HepG2 (cell line): ENCODE results near the gene EGFL8. TPM values are rescaled to one million over a fixed set of nuclear protein-coding genes. Genes with fewer than 3 reads are reported as not detected.

Experiments used
- AKAP8 ChIP-seq: sonication (generic); formaldehyde crosslinking; IDR thresholded peaks from 2 replicates; pipeline ENCODE4 v1.5.1; 2020; ENCODE audit warnings: mild to moderate bottlenecking, missing genetic modification reagents
- CSRNP2 ChIP-seq: sonication (generic); formaldehyde crosslinking; conservative IDR thresholded peaks from 2 replicates; pipeline ENCODE4 v1.8.0; 2022; ENCODE audit warnings: low read depth, missing genetic modification reagents
- HCFC1 ChIP-seq: fragments of 150-350 bp; IDR thresholded peaks from 2 replicates; pipeline ENCODE4 v1.6.1; 2014; ENCODE audit warnings: low read depth, low read length
- IKZF1 ChIP-seq: fragments of 450-650 bp; IDR thresholded peaks from 2 replicates; pipeline ENCODE4 v1.7.1; 2016
- MEIS2 ChIP-seq: sonication (generic); formaldehyde crosslinking; IDR thresholded peaks from 2 replicates; pipeline ENCODE4 v1.9.0; 2021; ENCODE audit warnings: mild to moderate bottlenecking, missing genetic modification reagents
- MIER2 ChIP-seq: IDR thresholded peaks from 2 replicates; pipeline ENCODE4 v1.6.1; 2016; ENCODE audit warnings: missing biosample characterization, missing genetic modification reagents
- MIER3 ChIP-seq: IDR thresholded peaks from 2 replicates; pipeline ENCODE4 v1.6.1; 2016; ENCODE audit warnings: missing compliant biosample characterization, borderline replicate concordance
- MXD3 ChIP-seq: IDR thresholded peaks from 2 replicates; pipeline ENCODE4 v1.6.1; 2016; ENCODE audit warnings: mild to moderate bottlenecking, missing biosample characterization, missing genetic modification reagents
- NR0B2 ChIP-seq: sonication (generic); formaldehyde crosslinking; IDR thresholded peaks from 2 replicates; pipeline ENCODE4 v1.4.0; 2020; ENCODE audit warnings: mild to moderate bottlenecking, missing genetic modification reagents
- ONECUT2 ChIP-seq: sonication (generic); formaldehyde crosslinking; IDR thresholded peaks from 2 replicates; pipeline ENCODE4 v1.4.0; 2020; ENCODE audit warnings: missing genetic modification reagents
- PATZ1 ChIP-seq: sonication (generic); formaldehyde crosslinking; IDR thresholded peaks from 2 replicates; pipeline ENCODE4 v1.4.0; 2020; ENCODE audit warnings: missing genetic modification reagents
- PHF5A ChIP-seq: IDR thresholded peaks from one replicate; pipeline ENCODE4 v1.6.1; 2018; ENCODE audit warnings: low read depth, missing genetic modification reagents; ENCODE audit not compliant: unreplicated experiment
- RFX1 ChIP-seq: fragments of 450-650 bp; IDR thresholded peaks from 2 replicates; pipeline ENCODE4 v1.6.1; 2017
- SALL2 ChIP-seq: sonication (generic); formaldehyde crosslinking; IDR thresholded peaks from 2 replicates; pipeline ENCODE4 v1.8.1; 2023; ENCODE audit warnings: mild to moderate bottlenecking, missing genetic modification reagents, inconsistent platforms
- THAP11 ChIP-seq: IDR thresholded peaks from 2 replicates; pipeline ENCODE4 v1.6.1; 2016; ENCODE audit warnings: missing biosample characterization, missing genetic modification reagents
- ZGPAT ChIP-seq: IDR thresholded peaks from 2 replicates; pipeline ENCODE4 v1.6.1; 2016; ENCODE audit warnings: mild to moderate bottlenecking
- ZKSCAN5 ChIP-seq: sonication (generic); formaldehyde crosslinking; IDR thresholded peaks from 2 replicates; pipeline ENCODE4 v1.5.1; 2020; ENCODE audit warnings: mild to moderate bottlenecking, missing genetic modification reagents
- ZNF232 ChIP-seq: sonication (generic); formaldehyde crosslinking; IDR thresholded peaks from 2 replicates; pipeline ENCODE4 v1.4.0; 2020; ENCODE audit warnings: missing genetic modification reagents, borderline replicate concordance
- ZNF329 ChIP-seq: sonication (generic); formaldehyde crosslinking; IDR thresholded peaks from 2 replicates; pipeline ENCODE4 v1.9.0; 2021; ENCODE audit warnings: low read depth, mild to moderate bottlenecking, missing genetic modification reagents
- ZNF558 ChIP-seq: sonication (generic); formaldehyde crosslinking; IDR thresholded peaks from 2 replicates; pipeline ENCODE4 v1.9.0; 2022; ENCODE audit warnings: mild to moderate bottlenecking, missing genetic modification reagents, borderline replicate concordance
- ZNF879 ChIP-seq: sonication (generic); formaldehyde crosslinking; IDR thresholded peaks from 2 replicates; pipeline ENCODE4 v1.8.1; 2023; ENCODE audit warnings: missing genetic modification reagents
- ZSCAN20 ChIP-seq: sonication (generic); formaldehyde crosslinking; IDR thresholded peaks from 2 replicates; pipeline ENCODE4 v1.4.0; 2020; ENCODE audit warnings: missing genetic modification reagents, mild to moderate bottlenecking, borderline replicate concordance
- polyA plus RNA-seq, 8 experiments: library from polyadenylated mRNA; depleted of rRNA in 3 of 8; stranded (reverse) in 7 of 8; unstranded in 1 of 8; fragments of >200 nt; fragmentation: Illumina TruSeq in 4 of 8; extraction: Trizol in 4 of 8; gene quantifications; 2 replicates each; pipeline versions ENCODE4 v1.2.1 to v1.2.3, GENCODE V29; 2011 to 2016; ENCODE audit warnings: low read depth in 4 of 8, missing spikeins in 1 of 8, mixed read lengths in 1 of 8; ENCODE audit not compliant: insufficient read depth in 1 of 8
- total RNA-seq, 5 experiments: library from RNA; depleted of rRNA; stranded (reverse); fragments of >200 nt; fragmentation: Illumina TruSeq; extraction: Trizol; gene quantifications; 2 replicates each; pipeline ENCODE4 v1.2.3, GENCODE V29; 2016; ENCODE audit warnings: low read depth in 1 of 5

The EGFL8 gene
- total and polyA plus RNA-seq, 2 of the 13 experiments (the other 11 are each of a cell fraction or from before 2014, with no cell fraction given): 10.0 to 11.5 TPM

- TF ChIP-seq ZKSCAN5 (CRISPR knock-in tag) (peak; percentile 86), AKAP8 (CRISPR knock-in tag) (no peak), RFX1 (no peak), ONECUT2 (CRISPR knock-in tag) (no peak), ZNF558 (no peak), ZNF329 (CRISPR knock-in tag) (peak; percentile 35; the same call in 1 of the 2 replicates), CSRNP2 (no peak), HCFC1 (no peak), MEIS2 (CRISPR knock-in tag) (0 out of 2 replicates have a peak, but pooled peaks have one; percentile 29), IKZF1 (no peak), MXD3 (CRISPR knock-in tag) (no peak), ZSCAN20 (CRISPR knock-in tag) (no peak), ZGPAT (CRISPR knock-in tag) (peak; percentile 46; the same call in 1 of the 2 replicates), ZNF232 (CRISPR knock-in tag) (no peak; the same call in 1 of the 2 replicates), MIER2 (CRISPR knock-in tag) (0 out of 2 replicates have a peak, but pooled peaks have one; percentile 30), ZNF879 (CRISPR knock-in tag) (no peak), MIER3 (CRISPR knock-in tag) (peak; percentile 73; the same call in 1 of the 2 replicates), PATZ1 (CRISPR knock-in tag) (peak; percentile 70; the same call in 1 of the 2 replicates), THAP11 (CRISPR knock-in tag) (peak; percentile 53; the same call in 1 of the 2 replicates), NR0B2 (CRISPR knock-in tag) (0 out of 2 replicates have a peak, but pooled peaks have one; percentile 33), PHF5A (CRISPR knock-in tag) (no peak), SALL2 (CRISPR knock-in tag) (0 out of 2 replicates have a peak, but pooled peaks have one; percentile 72)
These were observed 25.9 kb downstream of the EGFL8 start, which contains the start of gene PBX2 (continued) for GRCh38 chr6:32190054-32190851.
